Neural cell (in vitro differentiated cells): ENCODE results near the gene RGS6. TPM values are rescaled to one million over a fixed set of nuclear protein-coding genes. Genes with fewer than 3 reads are reported as not detected.

Experiments used
- H2AFZ ChIP-seq: fragments of 200-600, 300-800 bp; sonication (generic), shearing (Covaris generic); 2 replicates; pipeline ENCODE4 v1.6.0; 2014; ENCODE audit warnings: low read depth, mild to moderate bottlenecking, antibody characterized with exemption, low read length, moderate library complexity
- H3F3A ChIP-seq: fragments of 200-600 bp; shearing (Covaris generic); 2 replicates; pipeline ENCODE4 v1.6.1; 2016; ENCODE audit warnings: mild to moderate bottlenecking, moderate library complexity, mixed read lengths, antibody characterized with exemption, low read length; ENCODE audit not compliant: insufficient read depth, poor library complexity, severe bottlenecking
- H3K27ac ChIP-seq: fragments of 200-600, 300-800 bp; sonication (generic), shearing (Covaris generic); 2 replicates; pipeline ENCODE4 v1.5.1; 2014; ENCODE audit warnings: mild to moderate bottlenecking, low read length, moderate library complexity
- H3K27me3 ChIP-seq: fragments of 300-800, 200-600 bp; sonication (generic), shearing (Covaris generic); 2 replicates; pipeline ENCODE4 v1.6.0; 2014; ENCODE audit warnings: mild to moderate bottlenecking, low read depth, low read length, moderate library complexity; ENCODE audit not compliant: insufficient read depth
- H3K36me3 ChIP-seq: fragments of 300-800, 200-600 bp; sonication (generic), shearing (Covaris generic); 2 replicates; pipeline ENCODE4 v1.5.1; 2014; ENCODE audit warnings: mild to moderate bottlenecking, antibody characterized with exemption, low read length, moderate library complexity; ENCODE audit not compliant: insufficient read depth
- H3K4me2 ChIP-seq: fragments of 300-800, 200-600 bp; sonication (generic), shearing (Covaris generic); 2 replicates; pipeline ENCODE4 v1.6.0; 2014; ENCODE audit warnings: mild to moderate bottlenecking, low read length
- H3K4me3 ChIP-seq: fragments of 300-800, 200-600 bp; sonication (generic), shearing (Covaris generic); 2 replicates; pipeline ENCODE4 v1.5.1; 2014; ENCODE audit warnings: mild to moderate bottlenecking, low read length, moderate library complexity
- H3K79me2 ChIP-seq: fragments of 200-600 bp; shearing (Covaris generic); replicated peaks from 2 replicates; pipeline ENCODE4 v1.6.0; 2014; ENCODE audit warnings: mild to moderate bottlenecking, low read length, moderate library complexity; ENCODE audit not compliant: insufficient read depth
- H3K9ac ChIP-seq: fragments of 300-800, 200-600 bp; sonication (generic), shearing (Covaris generic); 2 replicates; pipeline ENCODE4 v1.6.1; 2016; ENCODE audit warnings: mild to moderate bottlenecking, low read length, mixed read lengths
- H3K9me2 ChIP-seq: fragments of 200-600 bp; shearing (Covaris generic); 2 replicates; pipeline ENCODE4 v1.6.1; 2016; ENCODE audit warnings: mild to moderate bottlenecking, low read length, mixed read lengths; ENCODE audit not compliant: insufficient read depth
- H3K9me3 ChIP-seq: fragments of 200-600, 300-800 bp; sonication (generic), shearing (Covaris generic); 2 replicates; pipeline ENCODE4 v1.6.1; 2016; ENCODE audit warnings: mild to moderate bottlenecking, mixed run types, low read length, moderate library complexity, mixed read lengths
- H4K20me1 ChIP-seq: fragments of 200-600 bp; shearing (Covaris generic); 2 replicates; pipeline ENCODE4 v1.6.1; 2016; ENCODE audit warnings: mild to moderate bottlenecking, mixed run types; ENCODE audit not compliant: insufficient read depth
- EP300 ChIP-seq: fragments of 450-650 bp; conservative IDR thresholded peaks from 2 replicates; pipeline ENCODE4 v1.6.1; 2014; ENCODE audit warnings: antibody characterized with exemption, mild to moderate bottlenecking, moderate library complexity; ENCODE audit not compliant: poor library complexity, severe bottlenecking
- EZH2 ChIP-seq: fragments of 200-600, 300-800 bp; shearing (Covaris generic), sonication (generic); IDR thresholded peaks from 2 replicates; pipeline ENCODE4 v1.6.1; 2014; ENCODE audit warnings: antibody characterized with exemption, low read length, borderline replicate concordance, mild to moderate bottlenecking; ENCODE audit not compliant: insufficient read depth, poor library complexity, severe bottlenecking
- MXI1 ChIP-seq: fragments of 450-650 bp; conservative IDR thresholded peaks from 2 replicates; pipeline ENCODE4 v1.6.1; 2014; ENCODE audit warnings: antibody characterized with exemption, mild to moderate bottlenecking; ENCODE audit not compliant: poor library complexity, severe bottlenecking
- POLR2AphosphoS5 ChIP-seq: IDR thresholded peaks from 2 replicates; pipeline ENCODE4 v1.6.1; 2012
- RAD21 ChIP-seq: fragments of 450-650 bp; conservative IDR thresholded peaks from 2 replicates; pipeline ENCODE4 v1.6.1; 2014; ENCODE audit warnings: antibody characterized with exemption, mild to moderate bottlenecking, moderate library complexity
- SMC3 ChIP-seq: fragments of 450-650 bp; conservative IDR thresholded peaks from 2 replicates; pipeline ENCODE4 v1.6.1; 2014; ENCODE audit warnings: antibody characterized with exemption, mild to moderate bottlenecking, moderate library complexity; ENCODE audit not compliant: poor library complexity
- TAF1 ChIP-seq: IDR thresholded peaks from 2 replicates; pipeline ENCODE4 v1.6.1; 2012; ENCODE audit warnings: low read depth
- polyA plus RNA-seq: library from polyadenylated mRNA; depleted of rRNA; stranded (reverse); fragments of >200 nt; gene quantifications from 2 replicates; pipeline ENCODE4 v1.2.3, GENCODE V29; 2014
- TF ChIP-seq, protein P1 (sequence below): fragments of 450-650 bp; IDR thresholded peaks from 2 replicates; pipeline ENCODE4 v1.5.1; 2014; ENCODE audit warnings: antibody characterized with exemption, mild to moderate bottlenecking, moderate library complexity; ENCODE audit not compliant: poor library complexity, severe bottlenecking
- TF ChIP-seq, protein P2 (sequence below): IDR thresholded peaks from 2 replicates; pipeline ENCODE4 v1.6.1; 2012; ENCODE audit warnings: borderline replicate concordance

The RGS6 gene
- polyA plus RNA-seq, 1 donor from 2014 or later = 7.3 TPM

DNA sequence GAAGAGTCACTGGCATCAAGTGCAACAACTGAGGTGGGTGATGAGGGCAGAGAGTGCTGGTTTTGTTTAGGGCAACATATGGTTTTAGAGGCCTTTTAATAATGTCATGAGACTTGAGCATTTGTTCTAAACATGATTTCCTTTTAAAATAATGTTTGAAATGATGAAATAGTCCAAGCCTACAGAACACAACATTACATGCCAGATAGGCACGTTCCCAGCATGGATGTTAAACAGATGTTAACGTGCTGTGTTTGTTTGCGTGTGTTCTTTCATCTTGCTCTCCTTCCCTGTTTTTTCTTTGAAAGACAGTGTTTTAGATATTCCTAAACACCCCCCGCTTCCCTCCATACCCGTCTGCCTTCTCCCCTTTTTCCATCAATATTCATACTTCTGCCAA is 82.3 kb downstream of the RGS6 start:
- Histone ChIP-seq H4K20me1 (no peaks in the 10 kb centered on the region), H3K9me2 (no peaks in the 10 kb centered on the region), H3K4me3 (no peak overlapping the region), H2AFZ (no peak overlapping the region), H3K27ac (no peak overlapping the region), H3K36me3 (no peaks in the 10 kb centered on the region), H3K4me2 (no peak overlapping the region), H3K27me3 (no peaks in the 10 kb centered on the region), H3K9me3 (no peaks in the 10 kb centered on the region), H3K79me2 (no peaks in the 10 kb centered on the region), H3F3A (no peaks in the 10 kb centered on the region), H3K9ac (no peak overlapping the region)
- TF ChIP-seq, protein P1, sequence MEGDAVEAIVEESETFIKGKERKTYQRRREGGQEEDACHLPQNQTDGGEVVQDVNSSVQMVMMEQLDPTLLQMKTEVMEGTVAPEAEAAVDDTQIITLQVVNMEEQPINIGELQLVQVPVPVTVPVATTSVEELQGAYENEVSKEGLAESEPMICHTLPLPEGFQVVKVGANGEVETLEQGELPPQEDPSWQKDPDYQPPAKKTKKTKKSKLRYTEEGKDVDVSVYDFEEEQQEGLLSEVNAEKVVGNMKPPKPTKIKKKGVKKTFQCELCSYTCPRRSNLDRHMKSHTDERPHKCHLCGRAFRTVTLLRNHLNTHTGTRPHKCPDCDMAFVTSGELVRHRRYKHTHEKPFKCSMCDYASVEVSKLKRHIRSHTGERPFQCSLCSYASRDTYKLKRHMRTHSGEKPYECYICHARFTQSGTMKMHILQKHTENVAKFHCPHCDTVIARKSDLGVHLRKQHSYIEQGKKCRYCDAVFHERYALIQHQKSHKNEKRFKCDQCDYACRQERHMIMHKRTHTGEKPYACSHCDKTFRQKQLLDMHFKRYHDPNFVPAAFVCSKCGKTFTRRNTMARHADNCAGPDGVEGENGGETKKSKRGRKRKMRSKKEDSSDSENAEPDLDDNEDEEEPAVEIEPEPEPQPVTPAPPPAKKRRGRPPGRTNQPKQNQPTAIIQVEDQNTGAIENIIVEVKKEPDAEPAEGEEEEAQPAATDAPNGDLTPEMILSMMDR = no peak
- TF ChIP-seq RAD21 (no peak), EP300 (no peak), MXI1 (no peak), SMC3 (no peak), POLR2AphosphoS5 (no peak), EZH2 (no peak), TAF1 (no peak)
- TF ChIP-seq, protein P2, sequence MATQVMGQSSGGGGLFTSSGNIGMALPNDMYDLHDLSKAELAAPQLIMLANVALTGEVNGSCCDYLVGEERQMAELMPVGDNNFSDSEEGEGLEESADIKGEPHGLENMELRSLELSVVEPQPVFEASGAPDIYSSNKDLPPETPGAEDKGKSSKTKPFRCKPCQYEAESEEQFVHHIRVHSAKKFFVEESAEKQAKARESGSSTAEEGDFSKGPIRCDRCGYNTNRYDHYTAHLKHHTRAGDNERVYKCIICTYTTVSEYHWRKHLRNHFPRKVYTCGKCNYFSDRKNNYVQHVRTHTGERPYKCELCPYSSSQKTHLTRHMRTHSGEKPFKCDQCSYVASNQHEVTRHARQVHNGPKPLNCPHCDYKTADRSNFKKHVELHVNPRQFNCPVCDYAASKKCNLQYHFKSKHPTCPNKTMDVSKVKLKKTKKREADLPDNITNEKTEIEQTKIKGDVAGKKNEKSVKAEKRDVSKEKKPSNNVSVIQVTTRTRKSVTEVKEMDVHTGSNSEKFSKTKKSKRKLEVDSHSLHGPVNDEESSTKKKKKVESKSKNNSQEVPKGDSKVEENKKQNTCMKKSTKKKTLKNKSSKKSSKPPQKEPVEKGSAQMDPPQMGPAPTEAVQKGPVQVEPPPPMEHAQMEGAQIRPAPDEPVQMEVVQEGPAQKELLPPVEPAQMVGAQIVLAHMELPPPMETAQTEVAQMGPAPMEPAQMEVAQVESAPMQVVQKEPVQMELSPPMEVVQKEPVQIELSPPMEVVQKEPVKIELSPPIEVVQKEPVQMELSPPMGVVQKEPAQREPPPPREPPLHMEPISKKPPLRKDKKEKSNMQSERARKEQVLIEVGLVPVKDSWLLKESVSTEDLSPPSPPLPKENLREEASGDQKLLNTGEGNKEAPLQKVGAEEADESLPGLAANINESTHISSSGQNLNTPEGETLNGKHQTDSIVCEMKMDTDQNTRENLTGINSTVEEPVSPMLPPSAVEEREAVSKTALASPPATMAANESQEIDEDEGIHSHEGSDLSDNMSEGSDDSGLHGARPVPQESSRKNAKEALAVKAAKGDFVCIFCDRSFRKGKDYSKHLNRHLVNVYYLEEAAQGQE = no peak

DNA sequence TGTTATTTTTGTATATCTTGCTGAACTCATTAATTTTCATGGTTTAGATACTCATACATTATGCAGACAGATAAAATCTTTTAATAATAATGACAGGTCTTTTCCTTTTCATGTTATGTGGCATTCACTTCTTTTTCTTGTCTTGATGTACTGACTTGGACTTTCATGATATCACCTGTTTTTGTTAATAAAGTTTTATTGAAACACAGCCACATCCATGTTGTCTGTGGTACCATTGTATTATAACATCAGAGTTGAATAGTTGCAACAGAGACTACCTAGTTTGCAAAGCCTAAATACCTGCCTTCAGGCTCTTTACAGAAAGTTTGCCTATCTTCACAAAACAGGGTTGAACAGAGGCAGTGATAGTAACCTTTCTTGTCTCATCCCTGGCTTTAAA is 85.1 kb downstream of the RGS6 start:
- Histone ChIP-seq H3F3A (no peaks in the 10 kb centered on the region), H3K9ac (no peak overlapping the region), H3K9me3 (no peaks in the 10 kb centered on the region), H3K4me2 (no peak overlapping the region), H3K36me3 (no peaks in the 10 kb centered on the region), H3K9me2 (no peaks in the 10 kb centered on the region), H3K27me3 (no peaks in the 10 kb centered on the region), H2AFZ (no peak overlapping the region), H3K27ac (no peak overlapping the region), H3K79me2 (no peaks in the 10 kb centered on the region), H4K20me1 (no peaks in the 10 kb centered on the region), H3K4me3 (no peak overlapping the region)
- TF ChIP-seq POLR2AphosphoS5 (no peak), TAF1 (no peak), MXI1 (no peak), EP300 (no peak), EZH2 (no peak), RAD21 (no peak), SMC3 (no peak)
- TF ChIP-seq, protein P2 = no peak
- TF ChIP-seq, protein P1 = no peak
